NCI-H2196 treated with DMSO at 0.1 percent for 48 hours (cell line): ENCODE measurements around the gene ZNF385A.
A peak's percentile ranks its signal among the peaks of the same experiment; 100 is the strongest.

Source experiments
- DNase-seq: peaks from one replicate; lab custom pipeline; 2025; ENCODE audit not compliant: unreplicated experiment; lab: John Stamatoyannopoulos, UW

Gene ZNF385A

DNA sequence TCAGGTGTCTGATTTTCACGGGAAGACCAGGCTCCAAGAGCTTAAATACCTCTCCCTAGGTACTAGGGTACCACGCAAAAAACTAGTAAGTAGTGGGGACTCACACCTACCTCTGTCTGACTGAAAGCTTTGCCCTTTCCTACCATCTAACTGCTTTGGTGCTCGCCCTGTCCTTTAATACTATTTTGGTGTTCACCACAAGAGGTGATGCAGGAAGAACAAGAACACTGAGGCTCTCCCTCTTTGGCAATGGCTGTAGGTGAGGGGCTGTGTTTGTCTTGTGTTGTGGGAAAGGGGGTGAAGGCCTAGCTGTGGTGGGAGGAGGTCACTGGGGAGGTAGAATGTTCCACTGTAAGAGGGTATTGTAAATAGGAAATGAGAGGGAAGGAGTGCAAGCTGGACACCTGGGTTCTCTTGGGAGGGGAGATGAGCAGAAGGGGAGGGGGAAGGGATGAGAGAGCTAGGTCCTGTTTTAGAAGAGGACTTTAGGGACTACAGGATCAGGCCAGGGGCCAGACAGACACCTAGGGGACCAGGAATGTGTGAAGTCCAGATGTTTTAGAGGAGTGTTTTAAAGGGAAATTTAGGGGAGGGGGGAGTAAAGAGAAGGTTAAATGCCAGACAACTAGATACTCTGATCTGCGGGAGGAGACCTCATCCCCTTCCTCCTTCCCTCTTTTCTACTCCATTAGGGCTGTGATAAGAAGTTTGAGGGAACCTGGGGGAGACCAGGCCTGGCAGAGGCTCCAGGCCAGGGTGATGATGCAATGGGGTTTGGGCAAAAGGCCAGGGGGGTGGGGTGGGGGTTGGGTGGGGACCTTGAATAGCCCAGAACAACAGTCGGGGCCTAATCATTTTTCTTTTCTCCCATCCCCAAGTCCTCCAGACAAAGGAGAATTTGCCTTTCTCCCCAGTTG, 32.4 kb upstream of the ZNF385A start:
- no peak for DNase-seq

DNA sequence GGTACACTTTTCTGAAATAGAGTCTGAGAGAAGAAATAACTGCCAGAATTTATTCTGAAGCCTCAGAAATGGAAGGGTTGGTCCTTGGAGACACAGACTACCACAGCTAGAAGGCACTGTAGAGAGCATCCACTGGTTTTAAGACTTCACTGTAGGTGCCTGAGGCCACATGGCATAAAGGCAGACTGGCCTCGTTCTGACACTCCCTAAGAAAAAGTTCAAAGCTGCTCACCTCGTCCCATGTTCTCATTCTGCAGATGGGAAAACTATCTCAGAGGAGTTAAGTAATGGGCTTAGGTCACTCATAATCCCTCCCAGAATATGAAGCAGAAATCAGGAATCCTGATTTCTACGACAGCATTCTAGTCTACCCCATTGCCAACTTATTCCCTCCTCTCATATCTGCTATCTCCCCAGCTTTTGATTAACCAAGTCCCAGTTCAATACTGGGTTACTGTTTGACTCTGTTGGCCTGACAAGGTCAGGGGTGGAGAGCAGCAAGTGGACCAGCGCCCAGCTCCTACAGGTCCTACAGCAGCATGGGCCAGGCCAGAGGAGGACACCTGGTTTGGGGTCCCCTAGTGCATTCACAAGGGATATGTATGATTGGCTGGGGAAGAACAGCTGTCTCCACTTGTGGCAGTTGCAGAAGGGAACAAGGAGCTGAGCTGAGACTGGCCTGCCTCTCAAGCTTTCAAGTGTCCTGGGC, 30.8 kb upstream of the ZNF385A start:
- DNase-seq = no peak

- DNase-seq = no peak
These were observed 29.0 kb upstream of the ZNF385A start for GRCh38 chr12:54413284-54414190.

DNA sequence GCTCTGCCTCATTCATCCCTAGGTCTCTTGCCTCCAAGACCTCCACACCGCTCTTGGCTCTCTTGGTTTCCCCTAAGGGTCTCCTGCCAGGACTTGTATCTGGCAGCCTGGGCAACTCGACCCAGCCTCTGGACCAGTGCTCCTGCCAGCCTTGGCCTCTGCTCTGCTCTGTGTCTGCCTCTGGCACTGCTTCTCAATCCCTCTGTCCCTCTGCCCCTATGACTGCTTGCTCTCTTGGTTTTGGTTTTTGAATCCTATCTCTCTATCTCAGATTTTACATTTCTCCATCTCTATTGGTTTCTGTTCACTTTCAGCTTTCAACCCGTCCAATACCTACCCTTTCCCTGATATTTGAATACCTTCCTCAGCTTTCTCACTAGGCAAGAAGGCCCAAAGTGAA, 28.3 kb upstream of the ZNF385A start:
- no peak for DNase-seq

DNA sequence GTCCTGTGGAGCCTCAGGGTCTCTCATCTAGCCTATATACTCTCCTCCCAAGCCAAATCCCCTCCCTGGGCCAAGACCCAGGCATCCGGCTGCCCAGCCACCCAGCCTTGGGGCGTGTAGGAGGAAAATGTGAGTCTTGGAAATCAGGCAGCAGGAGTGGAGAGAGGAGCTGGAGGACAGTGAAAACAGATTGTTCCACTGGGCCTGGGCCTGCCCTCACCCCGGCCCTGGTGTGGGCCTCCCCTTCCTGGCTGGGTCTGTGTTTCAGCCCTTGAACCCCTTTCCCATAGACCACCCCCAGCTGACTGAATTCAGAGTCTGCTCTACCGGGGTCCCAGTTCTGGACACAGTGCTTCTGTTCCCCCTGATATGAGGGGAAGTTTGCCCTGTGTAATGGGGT, 27.8 kb upstream of the ZNF385A start:
- DNase-seq = no peak

DNA sequence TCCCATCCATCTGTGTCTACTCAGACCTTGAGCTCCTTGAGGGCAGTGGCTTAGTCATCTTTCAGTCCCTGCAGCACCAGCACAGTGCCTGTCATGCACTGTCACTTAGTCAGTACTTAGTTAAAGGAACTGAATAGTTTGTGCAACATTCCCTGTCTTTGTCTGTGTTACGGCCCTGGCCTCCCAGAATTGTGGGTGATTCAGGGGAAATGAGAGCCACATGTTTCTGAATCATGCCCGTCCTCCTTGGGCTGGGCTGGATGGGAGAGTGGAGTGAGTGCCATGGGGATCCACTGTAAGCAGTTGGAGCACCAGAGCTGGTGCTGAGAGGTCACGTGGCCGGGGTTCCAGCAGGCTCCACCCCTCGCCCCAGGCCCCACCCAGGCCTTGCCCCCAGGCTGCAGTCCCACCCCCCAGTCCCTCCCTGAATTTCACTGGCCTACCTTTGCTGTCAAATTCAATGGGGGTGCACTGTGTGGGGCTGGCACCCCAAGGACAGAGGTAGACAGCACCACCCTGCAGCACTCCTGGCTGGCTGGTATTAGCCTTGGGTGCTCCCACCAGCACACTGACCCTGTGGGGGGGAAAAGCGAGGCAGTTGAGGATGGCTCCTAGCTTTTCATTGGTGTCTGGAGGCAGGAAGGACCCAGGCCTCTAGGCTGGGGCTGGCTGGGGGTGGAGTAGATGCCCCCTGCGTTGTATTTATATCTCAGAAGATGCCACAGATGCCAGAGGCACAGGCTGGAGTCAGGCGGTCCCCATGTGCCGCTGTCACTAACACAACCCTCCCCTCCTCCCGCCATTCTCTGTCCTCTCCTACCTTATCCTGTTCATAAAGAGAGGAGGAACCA, 27.1 kb upstream of the ZNF385A start:
- no peak for DNase-seq

DNA sequence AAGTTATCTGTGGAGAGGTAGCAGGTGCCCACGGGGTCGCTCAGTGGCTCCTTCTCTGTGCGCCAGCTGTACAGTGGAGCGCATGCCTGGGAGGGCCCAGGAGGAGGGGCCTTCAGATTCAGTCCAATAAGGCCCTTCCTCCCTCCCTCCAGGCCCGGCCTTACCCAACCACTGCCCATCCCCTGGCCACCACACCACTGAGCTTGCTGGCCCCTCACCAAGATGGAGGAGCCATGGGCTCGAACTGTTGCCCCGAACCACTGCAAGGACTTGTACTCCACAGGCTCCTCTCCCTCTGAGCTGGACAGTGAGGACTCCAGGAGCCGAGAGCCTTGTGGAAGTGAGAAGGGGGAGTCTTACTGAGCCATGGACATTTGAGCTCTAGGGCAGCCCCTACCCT, 24.7 kb upstream of the ZNF385A start:
- no peak for DNase-seq

DNA sequence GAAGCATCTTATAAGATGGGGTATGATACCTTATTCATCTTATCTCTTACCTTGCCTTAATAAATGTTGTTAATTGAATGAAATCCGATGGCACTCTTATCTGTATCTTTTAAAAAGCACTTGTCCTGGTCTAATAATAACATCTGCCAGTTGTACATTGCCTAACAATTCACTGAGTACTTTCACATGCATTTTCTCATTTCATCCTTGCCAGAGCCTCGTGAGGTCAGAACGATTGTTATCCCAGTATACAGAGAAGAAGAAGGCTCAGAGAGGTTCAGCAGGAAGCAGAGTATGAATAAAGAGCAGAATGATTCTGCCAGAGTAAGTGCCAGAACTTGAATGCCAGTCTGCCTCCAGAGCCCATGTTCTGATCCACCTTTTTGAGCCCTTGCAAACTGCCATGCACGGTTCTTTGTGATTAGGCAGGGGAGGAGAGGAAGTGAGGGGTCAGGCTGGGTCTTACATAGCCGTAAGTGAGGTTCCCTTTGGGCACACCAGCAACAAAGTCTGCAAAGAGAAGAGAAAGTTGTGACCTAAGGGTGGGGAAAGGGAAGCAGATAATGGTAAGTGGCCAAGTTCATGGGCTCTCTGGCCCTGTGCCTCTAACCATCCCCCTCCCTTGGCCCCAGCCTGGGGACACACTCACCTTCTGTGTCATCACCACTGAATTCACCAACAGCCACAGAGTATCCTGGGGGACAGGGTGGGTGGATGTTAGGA, 22.8 kb upstream of the ZNF385A start:
- no peak for DNase-seq

DNA sequence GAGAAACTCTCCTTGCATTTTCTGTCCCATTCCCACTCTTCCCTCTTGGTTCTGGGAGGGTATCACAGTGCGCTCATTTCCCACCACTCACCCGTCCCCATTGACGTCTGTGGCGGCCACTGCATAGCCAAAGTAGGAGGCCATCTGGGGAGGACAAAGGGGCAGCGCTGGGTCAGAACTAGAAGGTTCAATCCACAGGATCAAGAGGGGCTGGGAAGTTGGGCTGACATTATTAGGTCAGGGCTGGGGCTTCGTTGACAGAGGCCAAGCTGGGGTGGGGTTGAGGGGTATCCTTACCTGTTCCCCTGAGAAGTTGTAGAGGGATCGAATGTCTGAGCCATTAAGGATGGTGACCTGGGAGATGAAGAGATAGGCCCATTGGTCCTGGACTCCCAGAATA, 21.0 kb upstream of the ZNF385A start:
- DNase-seq = no peak

GRCh38 chr12:54405106-54405505, 20.6 kb upstream of the ZNF385A start:
- no peak for DNase-seq

DNA sequence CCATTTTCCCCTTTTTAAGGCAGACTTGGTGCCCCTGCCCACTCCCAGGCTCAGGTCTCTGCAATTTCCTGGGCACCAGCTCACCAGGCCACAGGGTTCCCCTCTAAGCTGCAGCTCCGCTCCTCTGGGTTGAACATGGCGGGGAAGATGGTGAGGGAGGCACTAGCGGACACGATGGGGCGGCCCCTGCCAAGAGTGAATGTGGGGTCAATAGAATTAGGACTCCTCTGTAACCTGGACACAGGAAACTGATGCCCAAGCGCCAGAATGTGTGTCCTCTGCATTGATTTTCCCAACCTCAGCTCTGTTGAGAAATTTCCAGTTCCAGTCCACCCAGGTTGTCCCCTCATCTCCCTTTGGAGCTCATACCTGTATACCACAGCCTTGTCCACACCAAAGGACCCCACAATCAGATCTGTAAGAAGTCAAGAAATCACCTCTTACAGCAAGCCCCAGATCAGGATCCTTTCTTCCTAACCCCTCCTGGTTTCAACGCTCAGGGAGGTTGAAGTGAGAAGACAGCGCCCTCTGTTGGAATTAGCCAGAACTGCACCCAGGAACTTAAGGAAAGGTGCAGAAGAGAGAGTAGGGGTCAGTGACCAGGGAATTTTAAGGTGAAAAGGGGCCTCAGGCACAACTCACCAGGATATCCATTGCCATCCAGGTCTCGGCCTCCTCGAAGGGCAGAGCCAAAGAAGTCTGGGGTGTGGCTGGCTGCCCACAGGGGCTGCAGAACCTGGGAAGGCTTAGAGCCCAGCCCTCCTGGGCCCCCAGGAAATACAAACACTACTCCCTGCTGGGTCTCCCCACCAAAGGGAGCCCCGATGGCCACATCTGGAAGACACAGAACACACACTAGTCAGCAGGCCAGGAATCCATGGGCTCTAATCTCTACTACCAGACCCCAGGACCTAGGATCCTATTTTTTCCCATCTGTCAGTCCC, 19.8 kb upstream of the ZNF385A start:
- no peak for DNase-seq

DNA sequence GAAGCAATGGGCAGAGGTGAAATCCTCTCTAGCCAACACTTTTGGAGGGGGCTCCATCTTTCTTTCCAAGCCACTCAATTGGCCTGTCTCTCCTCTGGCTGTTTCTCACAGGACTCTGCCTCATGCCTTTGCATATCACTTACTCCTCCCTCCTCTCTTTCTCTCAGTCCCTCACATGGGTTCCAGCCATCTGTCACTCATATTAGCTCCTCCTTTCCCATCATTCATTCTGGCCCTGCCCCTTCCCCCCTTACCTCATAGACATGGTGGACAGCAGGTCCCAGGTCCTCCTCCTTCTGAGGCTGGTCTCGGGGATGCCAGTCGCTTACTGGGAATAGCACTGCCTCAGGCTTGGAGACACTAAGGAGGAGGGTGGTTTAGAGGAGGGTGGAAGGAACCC, 16.6 kb upstream of the ZNF385A start:
- no peak for DNase-seq

DNA sequence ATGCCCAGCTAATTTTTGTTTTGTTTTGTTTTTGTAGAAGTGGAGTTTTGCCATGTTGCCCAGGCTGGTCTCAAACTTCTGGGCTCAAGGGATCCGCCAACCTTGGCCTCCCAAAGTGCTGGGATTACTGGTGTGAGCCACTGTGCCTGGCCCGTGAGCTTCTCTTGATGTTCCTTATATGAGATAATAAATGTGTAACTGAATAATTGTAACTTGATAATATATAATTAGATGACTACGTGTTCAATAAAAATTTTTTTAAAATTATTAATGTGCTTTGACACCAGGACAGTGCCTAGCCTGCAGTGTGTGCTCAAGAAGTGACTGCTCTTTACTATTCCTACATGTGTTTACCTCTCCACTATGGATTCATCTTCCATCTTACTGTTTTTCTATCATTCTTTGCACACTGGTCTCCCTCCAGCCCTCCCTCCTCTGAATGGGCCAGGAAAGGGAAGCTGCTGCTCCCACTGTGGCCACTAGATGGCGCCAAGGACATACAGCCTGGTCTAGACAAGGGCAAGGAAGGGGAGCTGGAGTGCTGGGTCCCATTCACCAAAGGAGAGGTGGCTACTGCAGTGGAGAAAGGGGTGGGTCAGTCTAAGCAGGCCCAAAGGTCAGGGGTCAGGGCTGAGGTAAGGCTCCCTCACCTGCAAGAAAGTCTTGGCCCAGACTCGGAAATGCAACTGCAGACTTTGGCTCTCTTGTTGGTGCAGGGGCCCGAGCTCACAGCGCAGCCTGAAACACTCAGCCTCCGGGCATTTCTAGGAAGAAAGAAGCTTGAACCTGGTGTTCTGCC, 14.7 kb upstream of the ZNF385A start:
- peak; percentile 51 for DNase-seq

- no peak for DNase-seq
These were observed 13.7 kb upstream of the ZNF385A start for GRCh38 chr12:54398218-54398617.

DNA sequence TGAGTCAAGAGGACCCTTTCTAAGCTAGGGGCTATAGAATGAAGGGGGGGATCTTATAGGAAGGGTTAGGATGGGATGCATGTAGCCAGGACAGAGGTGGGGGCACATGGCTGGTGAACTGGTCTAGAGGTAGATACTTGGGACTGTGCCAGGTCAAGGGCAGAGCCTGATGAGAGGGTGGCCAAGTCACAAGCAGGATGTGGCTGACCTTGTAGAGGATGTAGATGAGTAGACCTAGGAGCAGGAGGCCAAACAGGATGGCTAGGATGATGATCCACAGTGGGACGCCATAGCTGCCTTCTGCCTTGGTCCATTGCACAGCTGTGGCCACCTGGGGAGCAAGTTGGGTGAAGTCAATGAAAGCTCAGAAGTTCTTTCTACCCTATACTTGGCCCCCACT, 12.6 kb upstream of the ZNF385A start:
- DNase-seq = no peak

- no peak for DNase-seq
These were observed 11.0 kb upstream of the ZNF385A start for GRCh38 chr12:54395545-54395944.

GRCh38 chr12:54394986-54395385, 10.5 kb upstream of the ZNF385A start:
- no peak for DNase-seq

DNA sequence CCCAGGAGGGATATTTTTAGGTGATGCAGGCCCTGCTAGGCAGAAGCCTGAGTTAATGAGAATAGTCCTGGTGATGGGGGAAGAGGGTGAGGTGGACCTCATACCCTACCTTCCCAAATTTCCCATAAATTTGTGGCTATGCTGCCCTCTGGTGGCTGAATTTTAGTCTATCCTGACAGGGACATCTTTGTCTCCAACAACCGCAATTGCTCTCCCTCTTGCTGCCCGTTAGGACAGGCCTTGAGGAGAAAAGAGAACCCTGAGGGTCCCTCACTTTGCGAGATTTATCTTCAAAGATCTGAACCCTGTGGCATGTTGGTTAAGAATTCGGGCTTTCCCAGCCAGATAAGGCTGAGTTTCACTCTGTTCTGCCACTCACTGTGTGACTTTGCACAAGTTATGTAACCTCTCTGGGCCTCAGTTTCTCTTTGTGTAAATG, 9.8 kb upstream of the ZNF385A start:
- peak; percentile 25 for DNase-seq
